RWPE1 (cell line): ENCODE measurements around the gene PLEKHG1.

Experiments used
- CTCF ChIA-PET: fragments of 350-600 bp; sonication (Branson Sonifier 250); formaldehyde crosslinking; extraction: SDS; loops from one replicate; lab custom pipeline; 2021; lab: Yijun Ruan, JAX
- POLR2A ChIA-PET: fragments of 400-600 bp; formaldehyde crosslinking; extraction: SDS; loops from one replicate; lab custom pipeline; 2020; ENCODE audit warnings: antibody characterized with exemption; ENCODE audit not compliant: low non-redundant PET; lab: Yijun Ruan, JAX
- DNase-seq: peaks from one replicate; pipeline ENCODE4 v3.0.0; 2012; ENCODE audit warnings: low spot score
- H3K27ac ChIP-seq: fragments of 450-650 bp; 2 replicates; pipeline ENCODE4 v1.5.1; 2017
- TF ChIP-seq, protein P1 (sequence below): fragments of 450-650 bp; conservative IDR thresholded peaks from 2 replicates; pipeline ENCODE4 v1.5.1; 2017; ENCODE audit warnings: low read depth, mild to moderate bottlenecking

PLEKHG1 gene

DNA sequence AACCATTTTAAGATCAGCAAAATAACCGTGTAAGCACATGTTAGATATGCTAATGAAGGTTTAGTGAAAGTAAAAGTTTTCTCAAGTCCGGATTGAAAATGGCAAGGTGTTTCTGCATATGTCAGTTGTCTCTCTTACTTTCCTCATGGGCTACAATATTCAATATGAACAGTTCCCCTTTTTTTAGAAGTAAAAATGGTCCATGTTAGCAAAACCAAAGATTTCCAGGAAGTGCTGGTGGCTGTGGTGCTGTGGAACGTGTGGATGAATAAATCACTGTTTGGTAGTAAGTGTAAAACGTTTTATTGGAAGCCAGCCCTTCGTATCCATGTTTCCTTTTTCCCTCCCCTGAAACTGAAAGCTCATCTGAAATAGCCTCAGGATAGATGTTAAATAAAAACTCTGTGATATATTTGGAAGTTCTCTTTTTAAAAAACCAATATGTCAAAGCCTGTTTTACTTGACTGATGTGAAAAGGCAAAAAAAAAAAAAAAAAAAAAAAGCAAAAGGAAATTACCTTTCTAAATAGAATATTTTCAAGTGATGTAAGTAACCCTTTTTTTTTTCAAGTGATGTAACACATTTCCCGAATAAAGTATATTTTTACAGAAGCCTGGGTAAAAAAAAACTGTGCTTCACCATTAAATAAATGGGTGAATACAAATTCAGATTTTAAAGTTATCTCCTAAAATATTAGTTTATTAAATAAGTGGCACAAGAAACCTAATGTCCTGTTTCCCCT lies 41.9 kb downstream of the PLEKHG1 start:
- TF ChIP-seq, protein P1, sequence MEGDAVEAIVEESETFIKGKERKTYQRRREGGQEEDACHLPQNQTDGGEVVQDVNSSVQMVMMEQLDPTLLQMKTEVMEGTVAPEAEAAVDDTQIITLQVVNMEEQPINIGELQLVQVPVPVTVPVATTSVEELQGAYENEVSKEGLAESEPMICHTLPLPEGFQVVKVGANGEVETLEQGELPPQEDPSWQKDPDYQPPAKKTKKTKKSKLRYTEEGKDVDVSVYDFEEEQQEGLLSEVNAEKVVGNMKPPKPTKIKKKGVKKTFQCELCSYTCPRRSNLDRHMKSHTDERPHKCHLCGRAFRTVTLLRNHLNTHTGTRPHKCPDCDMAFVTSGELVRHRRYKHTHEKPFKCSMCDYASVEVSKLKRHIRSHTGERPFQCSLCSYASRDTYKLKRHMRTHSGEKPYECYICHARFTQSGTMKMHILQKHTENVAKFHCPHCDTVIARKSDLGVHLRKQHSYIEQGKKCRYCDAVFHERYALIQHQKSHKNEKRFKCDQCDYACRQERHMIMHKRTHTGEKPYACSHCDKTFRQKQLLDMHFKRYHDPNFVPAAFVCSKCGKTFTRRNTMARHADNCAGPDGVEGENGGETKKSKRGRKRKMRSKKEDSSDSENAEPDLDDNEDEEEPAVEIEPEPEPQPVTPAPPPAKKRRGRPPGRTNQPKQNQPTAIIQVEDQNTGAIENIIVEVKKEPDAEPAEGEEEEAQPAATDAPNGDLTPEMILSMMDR, result no peak
- no peak for DNase-seq
- H3K27ac ChIP-seq, result no peak overlapping the region
- POLR2A ChIA-PET, result no interaction called here
- CTCF ChIA-PET, result no interaction called here

DNA sequence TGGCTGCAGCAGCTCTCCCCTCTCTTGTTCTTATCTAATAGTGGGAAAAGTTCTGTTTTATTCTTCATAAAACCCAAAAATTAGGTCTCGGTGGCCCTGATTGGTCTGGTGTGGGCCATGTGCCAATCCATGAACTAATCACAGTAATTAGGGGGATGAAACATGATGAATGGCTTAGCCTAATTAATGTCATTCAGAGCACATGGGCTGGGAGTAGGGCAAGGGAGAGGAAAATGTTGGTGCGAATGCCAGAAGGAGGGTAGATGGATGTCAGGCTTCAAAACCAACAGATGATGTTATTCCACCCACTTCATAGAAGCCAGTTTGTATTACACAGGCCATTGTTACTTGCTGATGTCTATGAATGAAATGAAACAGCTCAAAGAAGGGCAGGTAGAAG lies 46.5 kb downstream of the PLEKHG1 start:
- ChIA-PET POLR2A (no interaction called here), CTCF (interaction anchor here (1.0 kb wide), 1 partner anchor 702 kb away, joined by 3 read pairs; no protein-coding TSS in a partner anchor)
- no peak for DNase-seq
- no peak overlapping the region for H3K27ac ChIP-seq
- TF ChIP-seq, protein P1, result no peak

DNA sequence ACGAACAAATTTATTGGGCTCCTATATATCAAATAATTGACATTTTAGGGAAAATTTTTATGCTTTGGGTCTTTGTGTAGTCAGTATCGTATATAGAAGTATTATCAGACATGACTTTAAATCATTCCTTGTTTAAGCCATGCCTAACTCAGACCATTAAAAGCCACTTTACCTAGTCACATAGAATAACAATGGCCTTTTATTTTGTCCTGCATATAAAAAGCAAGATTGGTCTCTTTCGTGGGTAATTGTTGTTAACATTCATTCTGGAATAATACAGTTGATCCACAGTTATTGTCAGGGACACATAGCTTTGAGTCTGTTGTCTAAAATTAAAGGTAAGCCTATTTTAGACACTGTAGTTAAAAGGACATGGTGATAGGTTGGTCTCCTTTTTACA lies 47.4 kb downstream of the PLEKHG1 start:
- no peak overlapping the region for H3K27ac ChIP-seq
- ChIA-PET CTCF (interaction anchor here (1.0 kb wide), 1 partner anchor 701 kb away, joined by 3 read pairs; no protein-coding TSS in a partner anchor), POLR2A (no interaction called here)
- TF ChIP-seq, protein P1, result no peak
- DNase-seq, result no peak
